Activated naive CD4-positive, alpha-beta T cell (primary cell): ENCODE results near the gene HEG1.

ENCODE experiments used
- DNase-seq, 4 experiments: peaks; one replicate each; lab custom pipeline; 2025; lab: John Stamatoyannopoulos, UW

HEG1 gene

GRCh38 chr3:125045194-125045593, 10.6 kb downstream of the HEG1 start:
- DNase-seq, result no peak

- no peak for DNase-seq
Measured at GRCh38 chr3:125043599-125044151, 12.1 kb downstream of the HEG1 start.

GRCh38 chr3:125042725-125043406, 12.9 kb downstream of the HEG1 start:
- no peak for DNase-seq

DNA sequence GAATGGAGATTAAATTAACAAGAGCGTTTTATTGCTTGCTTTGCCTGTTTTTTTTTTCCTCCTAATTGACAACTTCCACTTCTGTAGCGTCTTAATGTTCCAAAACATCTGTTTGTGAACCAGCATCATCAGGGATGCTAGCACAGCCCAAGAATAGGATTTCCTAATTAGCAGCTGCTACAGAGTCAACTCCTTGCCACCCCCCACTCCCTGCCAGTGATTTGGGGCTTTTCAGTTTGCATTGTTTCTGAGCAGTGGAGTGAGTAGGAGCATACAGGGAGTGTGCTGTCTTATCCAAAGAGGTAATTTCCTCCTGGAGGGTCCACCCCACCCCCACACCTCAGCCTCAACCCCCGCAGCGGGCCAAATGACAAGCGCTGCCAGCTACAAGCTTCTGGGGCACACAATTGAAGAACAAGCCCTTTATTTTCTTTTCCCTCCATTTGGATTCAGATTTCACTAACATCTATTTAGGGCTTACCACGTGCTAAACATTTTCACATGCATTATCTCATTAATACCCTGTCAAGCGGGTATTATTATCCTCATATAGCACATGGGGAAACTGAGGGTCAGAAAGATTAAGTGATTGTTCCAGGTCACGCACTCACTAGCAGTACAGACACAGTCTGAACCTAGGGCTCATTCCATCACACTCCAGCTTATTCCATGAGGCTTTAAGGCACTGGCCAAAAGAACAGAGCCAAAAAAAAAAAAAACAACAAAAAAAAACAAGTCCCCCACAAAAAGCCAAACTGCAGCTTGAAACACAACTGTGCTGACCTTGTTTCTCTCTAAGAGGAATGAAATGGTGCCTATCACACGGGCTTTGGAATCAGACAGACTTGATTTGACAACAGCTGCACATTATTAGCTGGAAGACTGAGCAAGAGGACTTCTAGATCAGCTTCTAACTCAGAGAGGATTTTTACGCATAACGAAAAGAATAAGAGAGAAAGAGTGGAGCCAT, 16.4 kb downstream of the HEG1 start:
- DNase-seq, result no peak

- DNase-seq, result no peak
Measured at GRCh38 chr3:125037498-125038150, 18.2 kb downstream of the HEG1 start.

GRCh38 chr3:125035217-125035616, 20.6 kb downstream of the HEG1 start:
- DNase-seq, result no peak

GRCh38 chr3:125033616-125034015, 22.2 kb downstream of the HEG1 start:
- DNase-seq, result no peak

GRCh38 chr3:125033135-125033534, 22.7 kb downstream of the HEG1 start:
- DNase-seq, result no peak

GRCh38 chr3:125032683-125033082, 23.1 kb downstream of the HEG1 start:
- DNase-seq, result no peak

DNA sequence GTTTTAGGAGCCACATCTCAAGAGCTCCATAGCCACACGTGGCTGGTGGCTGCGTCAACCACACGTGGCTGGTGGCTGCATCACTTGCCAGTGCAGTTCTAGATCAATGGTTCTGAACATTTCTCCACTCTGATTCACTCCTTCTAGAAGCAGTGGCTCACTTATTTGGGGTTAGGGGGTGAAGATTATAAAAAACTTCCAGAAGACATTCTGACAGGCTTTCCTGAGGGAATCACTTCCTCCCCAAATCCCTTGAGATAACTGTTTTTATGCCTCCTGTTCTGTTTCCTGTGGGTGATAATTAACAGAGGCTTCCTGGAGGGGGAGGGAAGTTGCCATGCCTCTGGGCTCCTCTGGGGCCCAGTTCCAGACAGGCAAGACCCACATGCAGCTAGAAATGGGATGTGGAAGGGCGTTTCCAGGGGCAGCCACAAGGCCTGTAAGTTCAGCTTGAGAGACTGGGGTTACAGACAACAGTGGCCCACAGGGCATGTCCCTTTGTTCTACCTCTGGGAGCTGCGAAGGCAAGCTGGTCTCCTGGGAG, 23.6 kb downstream of the HEG1 start:
- no peak for DNase-seq

GRCh38 chr3:125031544-125031943, 24.3 kb downstream of the HEG1 start:
- no peak for DNase-seq

- DNase-seq, result no peak
Measured at GRCh38 chr3:125028657-125029056, 27.1 kb downstream of the HEG1 start.

DNA sequence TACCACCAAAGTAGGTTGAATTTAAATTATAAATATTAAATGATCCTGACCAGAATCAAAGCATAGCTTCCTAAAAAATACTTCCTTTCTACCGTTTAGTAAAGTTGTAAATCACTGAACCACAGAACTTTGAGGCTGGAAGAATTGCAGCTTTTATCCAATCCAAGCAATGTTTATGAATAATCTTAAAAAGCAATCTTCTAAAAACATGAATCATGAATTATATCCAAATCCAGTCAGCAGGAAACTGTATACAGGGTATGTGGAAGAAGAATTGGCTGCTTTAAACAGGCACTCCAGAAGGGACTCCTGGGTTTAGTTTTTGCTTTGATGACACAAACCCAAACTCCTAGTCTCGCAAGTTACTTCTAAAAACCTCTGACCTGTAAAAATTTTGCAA, 30.2 kb downstream of the HEG1 start:
- no peak for DNase-seq

DNA sequence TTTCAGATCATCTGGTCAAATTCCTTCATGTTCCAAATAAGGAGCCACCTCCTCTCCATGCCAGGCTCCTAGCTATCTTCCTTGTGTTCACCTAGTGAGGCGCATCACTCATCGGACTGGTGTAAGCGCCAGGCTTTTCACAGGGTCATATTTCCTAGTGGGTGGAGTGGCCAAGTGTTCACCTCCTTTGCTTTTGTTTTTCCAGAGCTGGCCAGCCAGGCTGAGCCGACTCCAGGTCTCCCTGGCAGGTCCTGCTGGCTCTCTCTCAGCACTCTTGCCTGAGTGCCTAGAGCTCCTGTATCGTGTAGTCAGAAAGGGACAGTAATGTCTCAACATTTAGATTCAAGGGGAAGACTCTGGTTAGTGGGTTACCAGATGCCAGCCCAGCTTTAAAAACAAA, 31.0 kb downstream of the HEG1 start:
- no peak for DNase-seq

DNA sequence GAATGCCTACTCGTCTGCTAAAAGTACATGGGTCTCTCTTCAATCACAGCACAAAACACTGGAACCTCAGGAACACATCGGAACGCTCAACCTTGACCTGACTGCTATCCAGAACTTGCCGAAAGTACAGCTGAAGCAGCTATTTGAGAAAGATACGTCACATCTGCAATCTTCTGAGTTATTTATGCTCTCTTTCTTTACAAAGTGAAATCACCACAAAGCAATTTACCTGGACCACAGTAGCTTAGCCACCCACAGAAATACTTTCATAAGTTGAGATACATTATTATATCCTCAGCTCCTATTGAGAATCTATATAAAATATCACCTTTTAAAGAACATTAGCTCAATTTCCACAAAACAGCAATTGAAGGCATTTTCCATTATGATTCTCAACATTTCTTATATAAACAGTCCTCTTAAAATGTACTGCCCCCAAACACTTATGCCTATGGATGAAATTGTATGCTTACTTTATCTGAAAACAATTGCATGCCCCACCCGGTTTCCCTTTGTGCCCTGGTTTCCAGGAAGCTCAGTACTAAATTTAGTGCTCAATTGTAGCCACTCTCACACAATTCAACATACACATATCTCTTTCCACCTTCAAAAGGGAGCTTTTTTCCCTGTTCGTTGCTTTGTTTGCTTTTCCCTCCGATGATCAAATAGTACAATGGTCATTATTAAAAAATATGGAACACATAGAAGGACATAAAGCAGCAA, 31.8 kb downstream of the HEG1 start:
- DNase-seq, result no peak

- no peak for DNase-seq
Measured at GRCh38 chr3:125022206-125022605, 33.6 kb downstream of the HEG1 start.

DNA sequence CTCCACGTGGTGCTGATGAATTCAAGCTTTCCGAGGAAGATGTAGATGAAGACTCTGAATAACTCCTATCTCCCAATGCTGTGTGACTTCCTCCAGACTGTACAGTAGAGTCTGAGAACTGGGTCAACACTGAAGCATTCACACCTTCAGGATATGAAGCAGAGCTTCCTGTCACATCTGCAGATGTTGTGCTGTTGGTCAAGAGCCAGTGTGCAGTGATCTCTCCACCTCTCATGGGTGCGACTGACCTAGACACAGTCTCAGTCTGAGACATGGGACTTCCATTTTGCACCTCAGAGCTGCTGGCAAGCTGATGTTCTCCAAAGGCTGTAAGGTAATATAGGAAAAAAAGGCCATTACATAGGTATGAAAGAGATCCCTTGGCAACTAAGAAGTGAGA, 36.5 kb downstream of the HEG1 start:
- no peak for DNase-seq

- DNase-seq, result no peak
Measured at GRCh38 chr3:125017406-125017805, 38.4 kb downstream of the HEG1 start.

DNA sequence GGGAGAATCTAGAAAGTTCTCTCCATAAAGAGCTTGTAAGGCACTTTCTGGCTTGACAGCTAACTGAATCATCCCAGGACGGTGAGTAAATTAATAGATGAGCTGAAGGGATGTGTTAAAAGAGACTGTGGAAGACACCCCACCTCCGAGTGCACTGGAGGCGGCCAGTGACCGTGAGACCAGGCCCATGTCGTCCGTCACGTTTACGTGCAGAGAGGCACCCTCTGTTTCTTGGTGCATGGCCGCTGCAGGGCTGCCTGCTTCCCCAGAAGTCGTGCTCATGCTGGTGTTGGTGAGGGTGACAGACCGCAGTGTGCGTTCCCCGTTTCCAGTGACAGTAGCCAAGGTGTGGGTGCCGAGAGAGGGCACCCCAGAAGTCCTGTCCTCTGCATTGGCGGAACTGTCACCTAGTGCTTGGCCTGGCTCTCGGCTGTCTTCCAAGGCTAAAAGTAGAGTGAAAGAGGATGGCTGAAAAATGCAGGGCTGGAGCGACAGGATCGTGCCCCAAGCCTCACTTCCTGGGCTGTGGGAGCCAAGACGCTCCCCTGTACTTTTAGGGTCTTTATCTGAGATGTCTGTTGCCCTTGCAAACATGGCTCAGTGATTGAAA, 41.1 kb downstream of the HEG1 start:
- DNase-seq, result no peak

DNA sequence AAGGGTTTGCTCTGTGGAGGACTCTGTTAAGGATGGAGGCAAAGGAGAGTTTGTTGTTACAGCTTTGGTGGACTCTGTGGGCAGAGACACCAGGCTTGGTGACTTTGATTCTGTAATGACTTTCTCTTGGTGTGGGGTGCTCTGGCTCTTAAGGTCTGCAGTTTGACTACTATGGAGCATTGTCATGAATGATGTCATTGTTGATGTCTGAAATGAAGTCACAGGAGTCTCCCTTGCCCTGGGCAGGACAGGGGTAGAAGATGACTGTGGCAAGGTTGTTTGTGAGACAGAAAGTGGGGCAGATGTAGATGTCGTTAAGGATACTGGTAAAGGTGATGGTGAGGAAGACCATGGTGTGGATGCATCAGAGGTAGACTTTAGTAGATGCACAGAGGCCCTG, 42.7 kb downstream of the HEG1 start:
- no peak for DNase-seq

GRCh38 chr3:125011941-125012340, 43.9 kb downstream of the HEG1 start:
- no peak for DNase-seq
